CD4-positive, alpha-beta T cell treated with Interleukin-15 for 1 hour (primary cell): ENCODE measurements around the gene BBX.

Experiments used
- DNase-seq: peaks from one replicate; pipeline ENCODE4 v3.0.0-alpha.2; 2020

Gene BBX

DNA sequence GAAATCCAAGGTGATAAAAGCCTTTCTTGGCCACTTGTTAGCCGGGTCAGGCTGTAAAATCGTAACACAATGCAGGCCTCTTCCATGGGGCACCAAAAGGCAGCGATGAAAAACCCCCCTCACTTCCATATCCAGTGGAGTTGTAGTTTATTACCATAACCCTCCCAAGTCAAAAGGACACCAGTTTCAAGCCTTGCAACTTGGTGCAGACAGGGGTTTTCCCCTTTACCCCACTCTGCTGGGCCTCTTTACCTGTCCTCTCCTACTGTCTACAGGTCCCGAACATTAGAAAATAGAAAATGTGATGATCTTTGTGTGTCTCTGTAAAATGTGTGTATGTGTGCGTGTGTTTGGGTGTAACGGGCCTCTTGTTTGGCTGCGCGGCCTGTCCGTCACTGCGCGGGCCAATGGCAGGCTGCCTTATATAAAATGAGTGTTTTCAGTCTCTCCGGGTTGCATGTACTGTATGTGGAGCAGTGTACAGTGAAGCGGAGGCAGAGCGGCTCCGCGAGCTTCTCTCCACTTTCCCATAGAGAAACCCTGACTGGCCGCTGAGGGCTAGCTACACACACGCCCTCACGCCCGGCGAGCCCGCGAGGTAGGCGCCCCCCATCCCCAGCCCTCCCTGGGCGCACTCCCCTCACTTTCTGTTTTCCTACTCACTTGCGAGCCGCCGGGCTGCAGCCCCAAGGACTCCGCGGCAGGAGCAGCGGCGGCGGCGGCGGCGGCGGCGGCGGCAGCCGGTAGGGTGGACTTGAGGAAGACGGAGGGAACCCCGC lies at the start of gene BBX:
Gene BBX (plus strand): TSS at position 453 of the 779 bp plus-strand sequence. CDS start 187,499 bp downstream, outside the sequence.
- peak; percentile 94 for DNase-seq

DNA sequence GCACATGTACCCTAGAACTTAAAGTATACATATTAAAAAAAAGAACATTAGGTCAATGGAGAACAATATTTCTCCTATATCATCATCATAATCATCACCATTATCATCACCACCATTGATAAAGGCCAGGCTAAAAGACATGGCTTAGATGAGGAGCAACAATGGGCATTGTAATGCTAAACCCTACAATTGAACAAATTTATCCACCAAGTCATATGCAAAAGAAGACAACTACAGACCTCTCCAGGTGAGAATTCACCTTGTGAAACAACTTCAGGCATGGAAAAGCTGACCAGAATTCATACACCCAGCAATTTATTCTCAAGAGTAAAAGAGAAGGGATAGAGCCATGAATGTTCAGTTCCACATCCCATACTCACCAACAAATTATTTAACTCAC lies 46.3 kb upstream of the BBX start:
- no peak for DNase-seq

DNA sequence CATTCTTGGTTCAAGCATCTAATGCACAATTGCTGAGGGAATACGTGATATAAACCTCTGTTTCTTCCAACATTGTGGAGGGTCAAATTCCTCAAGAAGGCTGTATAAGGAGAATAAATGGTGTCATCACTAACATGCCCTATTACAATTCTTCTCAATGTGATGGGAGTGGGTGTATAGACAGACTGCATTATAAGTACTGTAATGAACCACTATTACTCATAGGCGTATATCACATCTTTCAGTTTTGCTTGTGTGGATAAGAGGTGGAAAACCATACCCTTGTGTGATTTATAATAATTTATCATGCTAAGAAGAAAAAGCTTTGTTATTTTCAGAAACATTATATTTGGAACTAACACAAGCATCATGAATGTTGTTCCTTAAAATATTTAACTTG lies 35.3 kb upstream of the BBX start:
- DNase-seq: no peak

DNA sequence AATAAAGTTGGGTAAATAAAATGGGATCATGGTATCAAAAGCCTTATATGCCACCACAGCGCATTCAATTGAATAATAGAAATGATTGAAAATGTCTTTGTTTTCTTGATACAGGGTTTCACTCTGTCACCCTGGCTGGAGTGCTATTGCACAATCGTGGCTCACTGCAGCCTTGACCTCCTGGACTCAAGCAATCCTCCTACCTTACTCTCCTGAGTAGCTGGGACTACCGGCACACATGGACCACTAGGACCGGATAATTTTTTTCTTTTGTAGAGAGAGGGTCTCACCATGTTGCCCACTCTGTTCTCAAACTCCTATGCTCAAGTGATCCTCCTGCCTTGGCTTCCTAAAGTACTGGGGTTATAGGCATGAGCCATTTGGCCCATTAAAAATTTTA lies 33.8 kb upstream of the BBX start:
- DNase-seq: no peak

DNA sequence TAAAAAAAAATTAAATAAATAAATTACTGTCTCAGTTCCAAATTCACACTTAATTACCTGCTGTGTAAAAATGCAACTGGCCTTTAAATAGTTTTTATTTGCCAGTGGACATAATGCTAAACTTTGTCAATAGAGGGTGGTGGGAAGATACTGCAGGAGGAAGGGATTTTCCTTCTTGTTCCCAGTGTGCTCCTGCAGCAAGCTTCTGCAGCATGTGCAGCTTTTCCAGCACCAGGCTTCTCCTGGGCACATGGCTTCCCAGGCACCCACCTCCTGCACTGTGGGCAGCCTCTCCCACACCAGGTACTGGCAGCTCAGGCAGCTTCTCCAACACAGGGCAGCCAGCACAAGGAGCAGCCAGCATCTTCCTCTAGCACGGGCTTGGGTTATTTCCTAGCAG lies 29.6 kb upstream of the BBX start:
- DNase-seq: no peak

DNA sequence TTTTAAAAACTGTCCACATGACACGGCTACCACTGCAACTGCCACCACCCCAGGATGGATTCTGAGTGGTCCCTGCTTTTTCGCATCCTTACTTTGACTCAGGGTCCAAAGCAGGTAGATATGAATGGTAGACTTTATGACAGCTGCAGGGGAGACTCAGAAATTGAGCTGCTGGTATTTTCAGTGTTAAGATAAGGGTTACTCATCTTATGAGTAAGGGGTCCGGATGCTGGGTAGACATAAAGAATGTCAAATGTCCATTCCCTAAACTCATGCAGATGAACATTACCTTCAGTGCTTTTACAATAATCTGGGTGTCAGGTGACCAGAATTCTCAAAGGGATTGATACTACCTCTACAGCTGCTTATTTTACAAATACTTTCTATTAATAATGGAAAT lies 25.9 kb upstream of the BBX start:
- DNase-seq: no peak

DNA sequence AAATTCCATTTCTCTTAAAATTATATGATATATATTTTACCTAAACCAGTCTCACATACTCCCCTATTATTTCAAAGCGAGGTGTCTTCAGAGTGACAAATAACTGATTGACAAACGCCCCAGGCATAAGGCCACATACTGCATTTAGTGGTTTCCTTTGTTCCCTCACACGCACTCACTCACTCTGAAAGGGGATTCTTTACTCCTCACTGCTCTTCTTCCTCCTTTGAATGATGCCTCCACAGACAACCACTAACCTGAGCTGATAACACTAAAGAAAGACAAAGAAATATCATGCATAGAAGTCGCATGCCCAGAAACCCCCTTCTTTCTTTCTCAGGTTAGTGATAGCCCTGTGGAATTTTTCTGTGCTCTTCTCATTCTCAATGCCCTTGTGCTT lies 24.1 kb upstream of the BBX start:
- DNase-seq: no peak

DNA sequence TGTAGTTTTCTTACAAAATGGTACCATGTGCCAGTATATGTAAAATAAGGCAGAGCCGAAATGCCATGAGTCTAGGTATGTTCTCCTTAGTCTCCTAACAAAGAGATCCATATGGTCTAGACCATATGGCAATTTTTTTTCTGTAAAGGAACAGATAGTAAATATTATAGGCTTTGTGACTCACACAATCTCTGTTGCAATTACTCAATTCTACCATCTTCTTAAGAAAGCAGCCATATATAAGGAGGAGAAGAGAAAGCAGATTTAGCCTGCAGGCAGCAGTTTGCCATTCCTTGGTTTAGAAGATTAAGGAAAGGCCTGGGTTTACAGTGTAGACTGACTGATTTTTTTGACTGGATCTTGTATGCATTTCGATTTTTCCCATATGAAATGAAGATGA lies 16.3 kb upstream of the BBX start:
- DNase-seq: no peak

DNA sequence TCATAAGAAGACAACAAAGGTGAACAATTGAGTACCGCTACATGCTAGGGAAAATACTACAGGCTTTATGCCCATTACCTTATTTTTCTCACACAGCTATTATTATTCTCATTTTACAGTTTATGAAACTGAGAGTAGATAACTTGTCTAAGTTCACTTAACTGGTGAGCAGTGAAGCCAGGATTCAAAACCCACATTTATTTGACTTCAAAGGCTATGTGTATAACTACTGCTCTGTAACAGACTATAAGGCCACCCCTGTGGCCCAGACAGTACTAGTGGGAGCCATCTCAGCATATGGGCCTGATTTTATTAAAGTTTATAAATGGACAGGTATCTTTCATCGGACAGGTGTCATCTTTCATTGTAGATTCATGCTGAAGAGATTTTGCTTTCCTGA lies 14.4 kb upstream of the BBX start:
- no peak for DNase-seq

DNA sequence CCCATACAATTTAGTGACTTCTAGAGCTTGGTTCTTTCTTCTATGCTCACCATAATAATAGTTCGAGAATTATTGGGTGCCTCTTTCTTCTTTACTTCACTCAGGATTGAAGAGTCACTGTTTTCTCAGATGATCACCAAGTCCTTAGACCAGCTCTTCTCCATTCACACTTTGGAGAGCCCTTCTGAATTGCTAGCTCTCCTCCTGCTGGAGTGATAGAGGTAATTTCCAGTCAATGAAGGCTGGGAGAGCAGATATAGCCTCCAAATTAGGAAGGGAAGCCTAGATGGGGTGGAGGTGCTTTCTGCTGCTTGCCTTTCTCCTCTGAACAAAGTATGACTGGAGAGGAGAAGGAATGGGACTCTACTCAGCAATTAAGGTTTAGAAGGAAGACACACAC lies 10.7 kb upstream of the BBX start:
- DNase-seq: no peak

DNA sequence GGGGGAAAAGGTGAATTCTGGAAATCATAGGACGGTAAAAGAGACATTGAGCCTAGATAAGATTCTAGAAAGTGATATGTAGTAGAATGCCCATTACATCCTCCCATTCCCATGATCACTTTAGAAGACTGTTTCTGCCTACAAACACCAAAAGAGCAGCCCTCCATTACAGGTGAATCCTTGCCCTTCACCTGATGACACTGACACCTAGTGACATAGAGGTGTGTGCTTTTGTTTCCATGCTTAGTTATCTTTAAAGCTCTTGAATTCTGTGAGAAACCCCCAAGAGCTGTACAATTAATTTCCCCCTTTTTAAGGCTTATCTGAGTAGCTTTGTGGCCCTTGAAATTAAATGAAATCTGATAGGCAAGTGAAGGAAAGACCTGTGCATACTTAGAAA lies 8.3 kb upstream of the BBX start:
- no peak for DNase-seq

DNA sequence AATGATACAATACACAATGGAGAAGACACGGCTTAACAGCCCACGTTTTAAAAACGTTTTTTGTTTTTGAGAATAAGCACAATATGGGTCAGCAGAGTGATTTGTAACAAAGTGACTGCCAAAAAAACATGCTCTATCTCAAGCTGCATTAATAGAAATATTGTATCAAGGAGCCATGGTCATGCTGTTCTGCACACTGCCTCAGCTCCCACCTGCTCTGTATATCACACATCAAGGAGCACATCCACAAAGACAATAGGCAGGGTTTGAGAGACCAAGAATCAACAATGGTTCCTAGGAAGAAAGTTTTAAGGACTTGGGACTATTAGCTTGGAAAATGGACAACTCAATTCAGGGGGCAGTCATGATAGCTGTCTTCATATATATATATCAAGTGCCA lies 6.3 kb upstream of the BBX start:
- no peak for DNase-seq

DNA sequence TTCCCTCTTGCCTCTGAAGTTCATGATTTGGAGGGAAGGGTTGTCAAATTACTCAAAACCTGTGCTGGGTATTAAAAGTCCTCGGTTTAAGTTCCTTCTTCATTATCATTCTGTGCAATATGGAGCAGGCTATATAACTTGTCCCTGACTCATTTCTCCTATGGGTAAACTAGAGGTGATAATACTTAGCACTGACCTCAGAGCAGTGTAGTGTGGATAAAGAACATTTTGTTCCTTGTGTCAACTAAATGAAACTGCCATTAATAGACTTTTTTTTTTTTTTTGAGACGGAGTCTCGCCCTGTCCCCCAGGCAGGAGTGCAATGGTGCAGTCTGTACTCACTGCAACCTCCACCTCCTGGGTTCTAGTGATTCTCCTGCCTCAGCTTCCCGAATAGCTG lies 2.2 kb upstream of the BBX start:
- DNase-seq: no peak

DNA sequence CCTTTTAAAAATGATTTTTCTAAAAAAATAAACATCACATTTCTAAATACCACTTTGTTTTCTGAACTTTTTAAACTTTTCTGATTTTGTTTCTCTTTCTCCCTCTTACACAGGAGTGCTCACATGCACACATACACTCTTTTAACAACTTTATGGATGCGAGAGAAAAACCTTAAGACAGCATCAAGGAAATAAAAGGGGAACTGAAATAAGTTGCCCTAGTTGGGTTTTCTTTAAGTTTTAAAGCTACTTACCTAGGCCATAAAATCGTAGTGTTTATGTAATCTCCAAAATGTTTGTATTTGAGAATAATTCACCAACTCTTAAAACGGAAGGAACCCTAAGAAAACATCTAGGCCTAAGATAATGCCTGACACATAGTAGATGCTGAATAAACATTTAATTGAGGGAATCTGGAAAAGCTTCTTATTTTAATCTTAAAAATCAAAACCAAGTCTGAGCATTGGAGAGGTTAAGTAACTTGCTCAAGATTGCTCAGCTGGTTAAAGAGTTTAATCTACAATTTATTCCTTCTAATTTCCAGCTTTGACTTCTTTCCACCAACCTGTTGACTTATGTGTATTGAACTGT lies 1.2 kb upstream of the BBX start:
- no peak for DNase-seq

DNA sequence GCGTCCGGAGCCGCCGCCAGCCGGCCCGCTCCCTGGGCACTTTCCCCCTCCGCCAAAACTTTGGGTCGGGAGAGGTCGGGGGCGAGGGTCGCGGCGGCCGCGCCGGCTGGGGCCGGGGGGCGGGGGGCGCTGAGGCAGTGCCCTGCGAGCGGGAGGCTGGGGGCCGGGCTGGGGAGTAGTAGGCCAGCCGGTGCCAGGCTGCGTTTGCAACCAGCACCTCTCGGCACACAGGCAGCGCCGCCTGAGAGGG lies 452 bp downstream of the BBX start:
- DNase-seq: no peak

DNA sequence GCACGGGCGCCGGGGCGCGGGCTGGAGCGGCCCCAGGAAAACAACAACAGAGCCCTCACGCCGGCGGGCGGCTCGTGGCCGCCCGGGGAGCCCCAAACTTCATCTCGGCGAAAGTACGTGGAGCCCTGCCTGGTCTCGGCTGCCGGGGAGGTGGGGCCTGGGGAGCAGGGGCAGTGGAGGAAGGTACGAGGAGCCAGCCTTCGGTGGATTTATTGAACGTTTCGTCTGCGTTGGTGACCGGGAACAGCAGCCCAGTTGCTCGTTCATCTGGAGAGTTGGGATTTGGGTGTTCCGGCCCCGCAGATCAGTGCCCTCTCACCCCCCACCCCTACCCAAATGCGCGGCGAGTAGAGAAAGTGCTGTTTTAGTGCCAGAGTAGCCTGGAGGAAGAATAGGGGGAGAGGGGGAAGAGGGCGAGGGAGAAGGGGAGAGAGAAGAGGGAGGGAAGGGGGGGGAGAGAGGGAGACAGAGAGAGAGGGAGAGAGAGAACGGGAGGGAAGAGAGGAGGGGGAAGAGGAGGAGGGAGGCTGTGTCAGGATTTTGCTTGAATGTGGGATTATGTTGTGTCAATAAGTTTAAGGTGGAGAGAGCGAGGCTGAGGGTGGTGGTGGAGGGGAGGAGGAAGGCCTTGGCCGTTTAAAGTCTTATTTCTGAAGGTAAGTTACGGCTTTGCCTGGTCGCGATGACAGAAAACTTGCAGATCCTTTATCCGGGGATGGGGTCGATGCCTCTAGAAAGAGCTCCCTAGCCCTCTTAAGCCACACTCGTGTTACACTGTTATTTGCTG lies 970 bp downstream of the BBX start:
- DNase-seq: peak; percentile 50

DNA sequence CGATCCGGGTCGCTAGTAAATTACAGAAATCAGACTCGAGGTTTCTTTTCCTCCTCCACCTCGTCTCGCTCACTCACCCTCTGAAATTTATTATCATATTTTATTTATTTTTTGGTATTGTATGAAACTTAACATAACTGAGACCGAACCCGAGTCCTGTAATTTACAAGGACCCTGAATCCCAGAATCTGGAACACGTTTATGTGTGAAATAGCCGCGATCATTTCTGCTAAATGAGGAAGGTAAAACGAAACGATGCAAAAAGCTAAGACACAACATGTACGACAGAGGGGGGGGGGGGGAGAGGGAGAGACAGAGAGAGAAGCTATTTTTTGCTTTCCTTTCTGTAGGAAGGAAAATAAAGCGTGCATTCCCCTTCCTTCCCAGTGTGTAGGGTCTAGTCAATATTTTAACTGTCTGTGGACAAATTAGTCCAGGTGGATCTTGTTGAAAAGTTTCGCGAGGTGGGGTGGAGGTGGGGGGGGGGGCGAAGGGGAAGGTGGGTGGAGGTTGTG lies 1.6 kb downstream of the BBX start:
- DNase-seq: no peak

DNA sequence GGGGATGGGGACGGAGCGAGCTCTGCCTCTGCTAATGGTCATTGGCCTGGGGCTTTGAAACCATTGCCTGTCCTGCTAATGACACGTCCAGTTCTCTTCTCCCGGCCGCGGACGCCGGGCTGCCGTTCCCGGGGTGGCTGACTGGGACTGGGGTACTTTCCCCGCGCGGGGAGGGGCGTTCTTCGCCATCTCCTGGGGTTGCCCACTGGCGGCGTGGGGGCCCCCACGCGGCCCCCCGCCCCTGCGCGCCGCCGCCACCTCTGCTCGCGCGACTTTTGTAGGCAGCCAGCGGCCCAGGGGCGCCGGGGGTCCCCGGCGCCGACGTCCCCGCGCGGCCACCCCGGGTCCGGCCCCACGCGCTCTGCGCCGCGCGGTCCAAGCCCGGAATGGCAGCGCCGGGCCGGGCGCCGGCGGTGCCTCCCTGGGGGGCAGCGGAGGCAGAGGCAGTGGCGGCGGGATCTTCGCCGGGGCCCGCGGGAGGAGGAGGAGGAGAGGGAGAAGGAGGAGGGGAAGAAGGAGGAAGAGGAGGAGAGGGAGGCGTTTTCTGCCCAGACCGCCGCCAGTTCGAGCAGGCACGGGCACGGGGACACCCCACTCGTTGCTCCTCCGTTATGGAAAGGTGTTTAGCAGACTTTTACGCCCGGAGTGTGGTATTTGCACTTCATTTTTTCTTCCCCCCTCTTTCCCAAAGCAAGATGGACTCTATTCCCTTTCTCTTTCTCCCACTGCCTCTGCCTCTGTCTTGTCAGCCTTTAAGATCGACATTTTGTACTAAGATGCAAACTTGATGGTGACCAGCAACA lies 2.3 kb downstream of the BBX start:
- DNase-seq: peak; percentile 48

DNA sequence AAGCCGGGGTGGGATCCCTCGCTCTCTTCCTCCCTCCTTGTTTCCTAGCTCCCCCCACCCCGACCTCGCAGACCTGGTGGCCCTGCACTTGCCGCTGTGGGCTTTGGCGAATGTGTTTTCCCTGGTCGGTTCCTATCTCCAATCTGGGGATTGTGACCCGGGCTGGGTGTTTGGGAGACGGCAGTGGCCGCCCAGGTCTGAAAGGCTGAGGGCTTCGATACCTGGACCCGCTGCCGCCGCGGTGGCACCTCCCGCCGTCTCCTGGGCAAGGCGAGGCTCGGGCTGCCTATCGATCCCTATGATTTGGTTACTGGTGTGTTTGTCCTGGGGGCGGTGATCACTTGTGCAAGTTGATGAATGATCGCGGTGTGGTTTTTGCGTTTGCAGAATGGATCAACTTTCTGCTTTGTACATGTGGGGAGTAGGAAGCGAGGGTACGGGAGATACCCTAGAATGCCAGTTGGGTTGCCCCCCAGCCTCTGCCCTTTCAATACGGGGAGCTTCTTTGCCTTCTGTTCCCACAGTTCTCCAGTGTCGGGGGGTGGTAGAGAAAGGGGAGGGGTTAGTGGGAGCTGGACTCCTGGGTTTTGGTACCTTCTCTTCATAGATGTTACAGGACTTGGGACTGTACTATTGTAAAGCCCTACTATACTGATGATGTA lies 3.0 kb downstream of the BBX start:
- DNase-seq: no peak

DNA sequence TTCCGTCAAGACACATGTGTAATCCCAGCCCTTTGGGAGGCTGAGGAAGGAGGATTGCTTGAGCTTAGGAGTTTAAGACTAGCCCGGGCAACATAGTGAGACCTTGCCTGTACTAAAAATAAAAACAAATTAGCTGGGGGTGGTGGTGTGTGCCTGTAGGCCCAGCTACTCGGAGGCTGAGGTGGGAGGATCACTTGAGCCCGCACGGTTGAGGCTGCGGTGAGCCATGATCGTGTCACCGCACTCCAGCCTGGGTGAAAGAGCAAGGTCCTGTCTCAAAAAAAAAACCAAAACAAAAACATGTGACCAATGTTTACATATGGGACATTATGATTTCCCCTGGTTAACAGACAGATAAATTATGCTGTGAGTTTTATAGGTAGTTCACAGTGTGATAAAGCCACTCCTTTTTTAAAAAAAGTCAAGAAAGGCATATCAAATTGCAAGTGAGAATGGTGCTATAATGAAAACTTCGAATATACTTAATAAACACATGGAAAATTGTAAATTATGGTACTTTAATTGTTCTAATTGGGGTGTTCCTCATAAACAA lies 9.2 kb downstream of the BBX start:
- no peak for DNase-seq

DNA sequence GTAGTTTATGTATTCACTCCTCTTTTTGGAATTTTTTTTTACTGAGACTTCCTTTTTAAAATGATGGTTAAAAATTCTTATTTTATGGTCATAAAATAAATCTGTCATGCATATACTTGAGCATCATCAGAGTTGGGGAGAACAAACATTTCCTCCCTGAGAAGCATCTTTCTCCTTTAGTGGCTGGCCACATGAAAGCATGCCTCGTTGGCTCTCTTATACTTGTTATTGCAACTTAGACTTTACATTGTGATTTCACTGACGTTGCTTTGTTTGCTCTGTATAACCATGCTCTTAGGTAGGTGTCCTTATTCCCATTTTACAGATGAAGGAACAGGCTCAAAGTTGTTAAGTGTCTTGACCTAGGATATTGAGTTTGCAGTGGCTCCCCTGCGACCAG lies 18.1 kb downstream of the BBX start:
- DNase-seq: no peak

DNA sequence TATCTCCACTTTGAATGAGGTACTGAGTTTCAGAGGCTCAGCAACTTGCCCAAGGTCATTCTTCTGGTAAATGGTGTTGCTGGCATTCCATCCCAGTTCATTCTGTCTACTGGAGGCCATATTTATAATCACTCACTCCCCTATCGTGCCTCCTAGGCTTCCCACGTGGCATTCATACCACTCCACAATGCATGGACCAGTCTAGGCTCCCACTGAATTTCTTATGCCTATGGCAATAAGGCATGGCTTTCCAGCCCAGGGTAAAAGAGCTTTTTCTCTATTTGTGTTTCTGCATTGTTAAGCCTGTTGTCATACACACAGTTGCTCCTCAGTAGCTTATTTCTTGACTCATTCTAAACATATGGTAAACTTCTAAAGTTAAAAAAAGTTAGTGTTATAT lies 19.9 kb downstream of the BBX start:
- no peak for DNase-seq

DNA sequence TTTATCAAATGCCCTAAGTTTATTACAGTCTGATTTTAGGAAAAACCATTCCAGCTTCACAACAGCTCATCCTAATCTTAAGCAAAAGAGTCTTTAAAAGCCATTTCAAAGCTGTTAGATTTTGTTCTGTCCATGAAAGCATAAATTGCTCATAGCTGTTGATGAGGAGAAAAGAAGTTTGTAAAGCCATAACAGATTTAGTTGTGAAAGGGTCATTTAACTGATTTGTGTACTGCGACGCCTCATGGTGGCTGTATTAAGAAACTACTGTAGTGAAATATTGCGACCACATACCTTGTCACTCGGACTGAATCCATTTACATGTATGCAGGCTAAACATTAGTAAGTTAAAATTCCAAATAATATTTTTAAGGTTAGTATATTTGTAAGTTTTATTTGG lies 20.9 kb downstream of the BBX start:
- DNase-seq: no peak
